ENCODE results near the gene EPHA8.

The EPHA8 gene

GRCh38 chr1:22651941-22652856, 88.9 kb downstream of the EPHA8 start:
- H3K27me3 ChIP-seq (replicated peaks; ENCODE audit: control insufficient read depth, insufficient read depth, low read length, poor library complexity, severe bottlenecking): no peaks in the 10 kb centered on the region
- no peak for DNase-seq
- no peaks in the 10 kb centered on the region for H3K36me3 ChIP-seq (ENCODE audit: control insufficient read depth, insufficient read depth, low read length)
- no peak overlapping the region for H3K27ac ChIP-seq (ENCODE audit: insufficient read depth, low read length, poor library complexity, severe bottlenecking)
- no peak overlapping the region for H3K4me3 ChIP-seq (ENCODE audit: insufficient read depth, low read depth, low read length, poor library complexity, severe bottlenecking)
- H3K9me3 ChIP-seq (ENCODE audit: control insufficient read depth, low read length): no peaks in the 10 kb centered on the region
- no peaks in the 10 kb centered on the region for H3K4me1 ChIP-seq (ENCODE audit: control insufficient read depth, insufficient read depth, low read length, poor library complexity, severe bottlenecking)

DNA sequence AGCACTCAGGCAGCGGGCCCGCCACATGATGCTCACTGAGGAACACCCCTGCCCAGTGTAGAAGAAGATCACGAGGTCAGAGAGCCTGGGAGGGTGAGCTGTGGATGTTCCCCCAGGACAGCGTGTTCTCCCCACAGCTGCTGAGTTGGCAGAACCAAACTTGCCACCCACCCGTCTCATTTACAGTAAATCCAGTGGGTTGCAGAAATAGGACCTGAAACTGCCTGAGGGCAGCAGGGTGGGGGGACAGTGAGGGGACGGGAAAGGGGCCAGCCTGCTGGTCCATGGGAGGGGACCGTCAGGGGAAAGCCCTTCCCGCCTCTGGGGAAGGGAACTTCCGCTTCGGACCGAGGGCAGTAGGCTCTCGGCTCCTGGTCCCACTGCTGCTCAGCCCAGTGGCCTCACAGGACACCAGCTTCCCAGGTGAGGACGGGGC, 89.6 kb downstream of the EPHA8 start, which contains the start of gene C1QB:
C1QB (plus strand) TSS at position 356 of the 436 bp plus-strand sequence. CDS start 6,227 bp downstream, outside the sequence.
- no peaks in the 10 kb centered on the region for H3K4me1 ChIP-seq (ENCODE audit: control insufficient read depth, insufficient read depth, low read length, poor library complexity, severe bottlenecking)
- no peak within 1 kb of the TSS for H3K4me3 ChIP-seq (ENCODE audit: insufficient read depth, low read depth, low read length, poor library complexity, severe bottlenecking)
- H3K36me3 ChIP-seq (ENCODE audit: control insufficient read depth, insufficient read depth, low read length): no peaks in the 10 kb centered on the region
- H3K27me3 ChIP-seq (replicated peaks; ENCODE audit: control insufficient read depth, insufficient read depth, low read length, poor library complexity, severe bottlenecking): no peaks in the 10 kb centered on the region
- DNase-seq: no peak
- H3K27ac ChIP-seq (ENCODE audit: insufficient read depth, low read length, poor library complexity, severe bottlenecking): no peak within 1 kb of the TSS
- H3K9me3 ChIP-seq (ENCODE audit: control insufficient read depth, low read length): no peaks in the 10 kb centered on the region

Data from effector memory CD4-positive, alpha-beta T cell (primary cell).